Erythroblast (primary cell): ENCODE measurements around the gene SIX2.

Source experiments
- GATA1 ChIP-seq: IDR thresholded peaks from 2 replicates; pipeline ENCODE4 v1.6.1; 2011; ENCODE audit warnings: low read depth, mild to moderate bottlenecking, control low read depth, low read length, moderate library complexity
- POLR2A ChIP-seq: IDR thresholded peaks from 2 replicates; pipeline ENCODE4 v1.6.1; 2011; ENCODE audit warnings: mild to moderate bottlenecking, low read length

GRCh38 chr2:45052388-45052928 is 43.2 kb upstream of the SIX2 start:
- no peak for TF ChIP-seq POLR2A
- no peak for TF ChIP-seq GATA1
